Measurements from ENCODE around the gene MEGF6. TPM values are rescaled to one million over a fixed set of nuclear protein-coding genes. Genes with fewer than 3 reads are reported as not detected.

The MEGF6 gene
- total RNA-seq, 1 experiment from 2014 or later = 14.3 TPM

- Mint-ChIP-seq H3K27ac (ENCODE audit: low read depth, unreplicated experiment) (peak overlapping the region; percentile 83), H3K36me3 (ENCODE audit: insufficient read depth, unreplicated experiment) (no peaks in the 10 kb centered on the region), H3K4me3 (ENCODE audit: unreplicated experiment) (no peak overlapping the region), H3K27me3 (ENCODE audit: insufficient read depth, unreplicated experiment) (no peaks in the 10 kb centered on the region), H3K9me3 (ENCODE audit: unreplicated experiment) (no peaks in the 10 kb centered on the region), H3K4me1 (ENCODE audit: insufficient read depth, unreplicated experiment) (peaks cover 13% of the 10 kb centered on the region)
- no peak for DNase-seq (ENCODE audit: unreplicated experiment)
- no peak for TF ChIP-seq CTCF (IDR thresholded peaks at IDR 0.05; ENCODE audit: unreplicated experiment)
- ChIA-PET CTCF (interaction anchor here (1.0 to 1.8 kb wide), 5 partner anchors 13 to 182 kb away, joined by 4 to 12 read pairs (median 6); no protein-coding TSS in a partner anchor), POLR2A (interaction anchor here (0.8 to 2.4 kb wide), 5 partner anchors 10 to 38 kb away, joined by 3 to 20 read pairs (median 8); no protein-coding TSS in a partner anchor)
- no TSS peak for BruUV-seq (replicated peaks)
- intact Hi-C loops (cut with micrococcal nuclease) = loop anchor here (1.0 kb wide), 1 partner anchor 38 kb away; no protein-coding TSS in a partner anchor
These were observed 68.6 kb downstream of the MEGF6 start for GRCh38 chr1:3542676-3543075.

GRCh38 chr1:3541936-3542335 is 69.4 kb downstream of the MEGF6 start:
- no peak for TF ChIP-seq CTCF (IDR thresholded peaks at IDR 0.05; ENCODE audit: unreplicated experiment)
- Mint-ChIP-seq H3K27ac (ENCODE audit: low read depth, unreplicated experiment) (peak overlapping the region; percentile 83), H3K27me3 (ENCODE audit: insufficient read depth, unreplicated experiment) (no peaks in the 10 kb centered on the region), H3K9me3 (ENCODE audit: unreplicated experiment) (no peaks in the 10 kb centered on the region), H3K36me3 (ENCODE audit: insufficient read depth, unreplicated experiment) (no peaks in the 10 kb centered on the region), H3K4me1 (ENCODE audit: insufficient read depth, unreplicated experiment) (peaks cover 10% of the 10 kb centered on the region), H3K4me3 (ENCODE audit: unreplicated experiment) (no peak overlapping the region)
- DNase-seq (ENCODE audit: unreplicated experiment) = no peak
- BruUV-seq (replicated peaks) = no TSS peak
- POLR2A ChIA-PET = interaction anchor here (1.8 to 2.4 kb wide), 2 partner anchors 11 to 13 kb away, joined by 13 to 20 read pairs; no protein-coding TSS in a partner anchor
- CTCF ChIA-PET = interaction anchor here (1.5 to 1.8 kb wide), 3 partner anchors 12 to 78 kb away, joined by 6 to 12 read pairs (median 7); no protein-coding TSS in a partner anchor
- intact Hi-C loops (cut with micrococcal nuclease) = no loop called here

- Mint-ChIP-seq H3K27me3 (ENCODE audit: insufficient read depth, unreplicated experiment) (no peaks in the 10 kb centered on the region), H3K27ac (ENCODE audit: low read depth, unreplicated experiment) (no peak overlapping the region), H3K9me3 (ENCODE audit: unreplicated experiment) (no peaks in the 10 kb centered on the region), H3K36me3 (ENCODE audit: insufficient read depth, unreplicated experiment) (no peaks in the 10 kb centered on the region), H3K4me1 (ENCODE audit: insufficient read depth, unreplicated experiment) (peaks cover 10% of the 10 kb centered on the region), H3K4me3 (ENCODE audit: unreplicated experiment) (no peak overlapping the region)
- no peak for DNase-seq (ENCODE audit: unreplicated experiment)
- CTCF ChIA-PET = interaction anchor here (0.8 to 1.7 kb wide), 2 partner anchors 51 to 77 kb away, joined by 4 to 7 read pairs; no protein-coding TSS in a partner anchor
- BruUV-seq (replicated peaks) = no TSS peak
- TF ChIP-seq CTCF (IDR thresholded peaks at IDR 0.05; ENCODE audit: unreplicated experiment) = no peak
- intact Hi-C loops (cut with micrococcal nuclease) = no loop called here
- POLR2A ChIA-PET = interaction anchor here (1.6 to 1.8 kb wide), 2 partner anchors 11 to 14 kb away, joined by 3 to 6 read pairs; no protein-coding TSS in a partner anchor
These were observed 69.8 kb downstream of the MEGF6 start for GRCh38 chr1:3541465-3541864.

- Mint-ChIP-seq H3K4me3 (ENCODE audit: unreplicated experiment) (no peak overlapping the region), H3K36me3 (ENCODE audit: insufficient read depth, unreplicated experiment) (no peaks in the 10 kb centered on the region), H3K4me1 (ENCODE audit: insufficient read depth, unreplicated experiment) (peaks cover 10% of the 10 kb centered on the region), H3K9me3 (ENCODE audit: unreplicated experiment) (no peaks in the 10 kb centered on the region), H3K27me3 (ENCODE audit: insufficient read depth, unreplicated experiment) (no peaks in the 10 kb centered on the region), H3K27ac (ENCODE audit: low read depth, unreplicated experiment) (peak overlapping the region; percentile 67)
- no peak for TF ChIP-seq CTCF (IDR thresholded peaks at IDR 0.05; ENCODE audit: unreplicated experiment)
- no TSS peak for BruUV-seq (replicated peaks)
- intact Hi-C loops (cut with micrococcal nuclease) = no loop called here
- CTCF ChIA-PET = interaction anchor here (0.6 to 1.7 kb wide), 5 partner anchors 23 to 151 kb away, joined by 3 to 7 read pairs (median 4); no protein-coding TSS in a partner anchor
- POLR2A ChIA-PET = interaction anchor here (0.7 to 1.8 kb wide), 3 partner anchors 10 to 14 kb away, joined by 3 to 6 read pairs (median 3); no protein-coding TSS in a partner anchor
- no peak for DNase-seq (ENCODE audit: unreplicated experiment)
These were observed 70.4 kb downstream of the MEGF6 start for GRCh38 chr1:3540876-3541275.

Data from MCF 10A (cell line).